ENCODE measurements around the gene TRAK1. TPM values are rescaled to one million over a fixed set of nuclear protein-coding genes. Genes with fewer than 3 reads are reported as not detected.

TRAK1 gene
- total RNA-seq, 1 experiment from 2014 or later: 46.8 TPM

DNA sequence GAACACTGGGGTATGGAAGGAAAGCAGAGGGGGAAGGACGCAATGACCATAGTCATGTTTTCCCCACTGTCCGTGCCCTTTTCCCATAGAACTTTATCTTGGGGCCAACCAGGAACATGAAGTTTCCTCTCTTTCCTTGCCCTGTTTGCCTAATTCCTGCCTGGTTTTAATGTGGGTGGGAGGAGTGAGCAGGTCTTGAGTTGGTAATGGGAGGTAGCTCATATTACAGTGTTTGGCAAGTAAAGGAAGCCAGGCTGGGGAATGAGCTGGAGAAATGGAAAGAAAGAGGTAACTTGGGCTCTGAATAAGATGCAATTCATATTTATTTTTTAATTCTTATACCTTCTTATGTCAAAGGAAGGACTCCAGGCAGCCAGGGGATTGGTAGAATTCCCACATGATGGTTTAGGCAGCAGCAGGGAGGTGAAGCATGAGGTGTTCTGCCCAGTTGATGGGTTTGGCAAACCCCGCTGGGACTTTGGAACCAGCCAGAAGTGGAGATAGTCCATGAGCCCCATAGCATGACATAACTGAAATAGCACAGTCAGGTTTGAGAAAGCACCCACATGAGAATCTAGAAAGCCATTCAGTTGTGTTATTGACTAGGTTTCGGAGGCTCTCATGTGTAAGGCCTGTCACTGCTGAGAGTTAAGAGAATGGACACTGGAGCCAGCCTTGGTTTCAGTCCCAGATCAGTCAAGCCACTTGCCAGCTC, 114.8 kb downstream of the TRAK1 start:
- POLR2A ChIA-PET (ENCODE audit: unreplicated experiment): no interaction called here
- no peaks in the 10 kb centered on the region for H3K79me2 ChIP-seq (ENCODE audit: low read depth)

GRCh38 chr3:42209917-42210316, 118.8 kb downstream of the TRAK1 start:
- BruUV-seq (replicated peaks): no TSS peak
- H3K4me1 ChIP-seq (replicated peaks; ENCODE audit: insufficient read depth): no peaks in the 10 kb centered on the region
- POLR2A ChIA-PET (ENCODE audit: unreplicated experiment): no interaction called here
- no peaks in the 10 kb centered on the region for H3K79me2 ChIP-seq (ENCODE audit: low read depth)
- no peaks in the 10 kb centered on the region for H3K9me2 ChIP-seq (ENCODE audit: insufficient read depth)
- H3K27me3 ChIP-seq (ENCODE audit: insufficient read depth, low read depth): no peaks in the 10 kb centered on the region
- H3K9me3 ChIP-seq (ENCODE audit: insufficient read depth, low read depth): no peaks in the 10 kb centered on the region
- no peak for DNase-seq
- H3K36me3 ChIP-seq (ENCODE audit: low read depth): 0 out of 2 replicates have a peak, but pooled peaks cover under 1% of the 10 kb centered on the region
- H4K20me1 ChIP-seq (ENCODE audit: insufficient read depth): no peaks in the 10 kb centered on the region
- H3F3A ChIP-seq (ENCODE audit: insufficient read depth, low read depth): no peaks in the 10 kb centered on the region
- no peak overlapping the region for H3K4me2 ChIP-seq
- no peak overlapping the region for H2AFZ ChIP-seq
- intact Hi-C loops (cut with micrococcal nuclease; ENCODE audit: unreplicated experiment): loop anchor here (10.0 kb wide), 1 partner anchor 1625 kb away; no protein-coding TSS in a partner anchor
- TF ChIP-seq CTCF (conservative IDR thresholded peaks at IDR 0.05) (no peak), EZH2 (IDR thresholded peaks at IDR 0.05; ENCODE audit: low read depth) (no peak)
- CTCF ChIA-PET: no interaction called here
- H3K4me3 ChIP-seq: no peak overlapping the region
- H3K27ac ChIP-seq: no peak overlapping the region

More for the DNA sequence above, 114.8 kb downstream of the TRAK1 start:
- no peaks in the 10 kb centered on the region for H4K20me1 ChIP-seq (ENCODE audit: insufficient read depth)
- no peaks in the 10 kb centered on the region for H3K27me3 ChIP-seq (ENCODE audit: insufficient read depth, low read depth)
- intact Hi-C loops (cut with micrococcal nuclease; ENCODE audit: unreplicated experiment): no loop called here
- H3F3A ChIP-seq (ENCODE audit: insufficient read depth, low read depth): no peaks in the 10 kb centered on the region
- H3K9me3 ChIP-seq (ENCODE audit: insufficient read depth, low read depth): no peaks in the 10 kb centered on the region
- DNase-seq: no peak
- H3K4me2 ChIP-seq: no peak overlapping the region
- H2AFZ ChIP-seq: no peak overlapping the region
- H3K4me1 ChIP-seq (replicated peaks; ENCODE audit: insufficient read depth): no peaks in the 10 kb centered on the region
- no peaks in the 10 kb centered on the region for H3K9me2 ChIP-seq (ENCODE audit: insufficient read depth)
- no peak overlapping the region for H3K27ac ChIP-seq
- 0 out of 2 replicates have a peak, but pooled peaks cover 2% of the 10 kb centered on the region for H3K36me3 ChIP-seq (ENCODE audit: low read depth)
- CTCF ChIA-PET: interaction anchor here (0.5 to 1.0 kb wide), 2 partner anchors 13 to 278 kb away, joined by 8 to 9 read pairs; no protein-coding TSS in a partner anchor
- no peak for TF ChIP-seq CTCF (conservative IDR thresholded peaks at IDR 0.05)
- no peak for TF ChIP-seq EZH2 (IDR thresholded peaks at IDR 0.05; ENCODE audit: low read depth)
- no peak overlapping the region for H3K4me3 ChIP-seq
- no TSS peak for BruUV-seq (replicated peaks)

GRCh38 chr3:42210726-42211125, 119.6 kb downstream of the TRAK1 start:
- H3K27me3 ChIP-seq (ENCODE audit: insufficient read depth, low read depth): no peaks in the 10 kb centered on the region
- DNase-seq: no peak
- H3K36me3 ChIP-seq (ENCODE audit: low read depth): no peaks in the 10 kb centered on the region
- POLR2A ChIA-PET (ENCODE audit: unreplicated experiment): interaction anchor here (0.7 kb wide), 1 partner anchor 42 kb away, joined by 3 read pairs; no protein-coding TSS in a partner anchor
- no TSS peak for BruUV-seq (replicated peaks)
- intact Hi-C loops (cut with micrococcal nuclease; ENCODE audit: unreplicated experiment): loop anchor here (10.0 kb wide), 1 partner anchor 1626 kb away; no protein-coding TSS in a partner anchor
- no peak overlapping the region for H2AFZ ChIP-seq
- TF ChIP-seq CTCF (conservative IDR thresholded peaks at IDR 0.05): no peak
- no peak for TF ChIP-seq EZH2 (IDR thresholded peaks at IDR 0.05; ENCODE audit: low read depth)
- H3K4me2 ChIP-seq: no peak overlapping the region
- H3F3A ChIP-seq (ENCODE audit: insufficient read depth, low read depth): no peaks in the 10 kb centered on the region
- no peaks in the 10 kb centered on the region for H4K20me1 ChIP-seq (ENCODE audit: insufficient read depth)
- no peaks in the 10 kb centered on the region for H3K4me1 ChIP-seq (replicated peaks; ENCODE audit: insufficient read depth)
- H3K79me2 ChIP-seq (ENCODE audit: low read depth): no peaks in the 10 kb centered on the region
- H3K27ac ChIP-seq: no peak overlapping the region
- CTCF ChIA-PET: interaction anchor here (0.9 to 1.0 kb wide), 2 partner anchors 16 to 93 kb away, joined by 6 to 7 read pairs; no protein-coding TSS in a partner anchor
- no peaks in the 10 kb centered on the region for H3K9me3 ChIP-seq (ENCODE audit: insufficient read depth, low read depth)
- H3K9me2 ChIP-seq (ENCODE audit: insufficient read depth): no peaks in the 10 kb centered on the region
- H3K4me3 ChIP-seq: no peak overlapping the region
